ENCODE results near the gene TCP11L1.
"Not testable (repeated sequence)": the region's sequence is repeated elsewhere in the genome, so short reads cannot be mapped to it uniquely, and the experiment has no call there.

The TCP11L1 gene

DNA sequence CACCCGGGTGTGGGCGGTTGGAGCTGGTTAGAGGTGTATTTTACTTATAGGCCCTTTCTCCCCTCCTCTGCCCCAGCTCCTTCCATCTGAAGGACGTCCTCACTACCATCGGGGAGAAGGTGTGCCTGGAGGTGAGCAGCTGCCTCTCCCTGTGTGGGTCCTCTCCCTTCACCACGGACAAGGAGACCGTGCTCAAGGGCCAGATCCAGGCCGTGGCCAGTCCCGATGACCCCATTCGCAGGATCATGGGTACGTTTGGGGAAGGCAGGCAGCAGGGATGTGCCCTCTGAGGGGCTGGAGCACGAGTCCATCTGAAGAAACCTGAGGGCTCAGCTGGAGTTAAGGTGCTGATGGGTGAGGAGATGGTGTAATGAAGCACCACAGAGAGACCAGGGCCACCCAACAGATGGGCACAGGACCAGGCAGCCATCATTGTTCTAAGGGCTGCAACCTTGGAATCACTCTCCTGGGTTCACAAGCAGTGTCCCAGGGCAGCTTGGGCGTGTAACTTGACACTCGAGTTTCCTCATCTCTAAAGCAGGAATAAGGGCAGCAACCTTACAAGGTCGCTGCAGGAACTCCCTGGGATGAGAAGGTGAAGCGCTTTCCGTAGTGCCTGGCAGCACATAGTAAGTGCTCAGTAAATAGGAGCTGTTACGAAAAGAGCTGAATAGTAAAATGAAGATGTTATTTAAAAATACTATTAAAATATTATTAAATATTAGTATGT is 29.4 kb downstream of the TCP11L1 start:
- no peak for DNase-seq

DNA sequence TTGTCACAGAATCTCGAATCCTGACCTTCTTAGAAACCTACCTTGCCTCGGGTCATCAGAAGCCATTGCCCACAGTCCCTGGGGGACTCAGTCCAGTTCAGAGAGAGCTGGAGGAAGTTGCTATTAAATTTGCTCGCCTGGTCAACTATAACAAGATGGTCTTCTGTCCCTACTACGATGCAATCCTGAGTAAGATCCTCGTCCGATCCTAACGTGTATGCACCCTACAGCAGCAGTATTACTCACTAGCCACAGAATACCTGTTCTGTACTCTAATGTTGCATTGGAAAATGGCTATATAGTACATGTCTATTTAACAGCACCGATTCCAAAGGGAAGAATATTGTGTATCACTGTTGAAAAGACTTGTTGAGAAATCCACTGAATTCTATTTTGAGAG is 33.1 kb downstream of the TCP11L1 start:
- DNase-seq, result no peak

GRCh38 chr11:33083918-33084317 is 44.5 kb downstream of the TCP11L1 start:
- no peak for DNase-seq

DNA sequence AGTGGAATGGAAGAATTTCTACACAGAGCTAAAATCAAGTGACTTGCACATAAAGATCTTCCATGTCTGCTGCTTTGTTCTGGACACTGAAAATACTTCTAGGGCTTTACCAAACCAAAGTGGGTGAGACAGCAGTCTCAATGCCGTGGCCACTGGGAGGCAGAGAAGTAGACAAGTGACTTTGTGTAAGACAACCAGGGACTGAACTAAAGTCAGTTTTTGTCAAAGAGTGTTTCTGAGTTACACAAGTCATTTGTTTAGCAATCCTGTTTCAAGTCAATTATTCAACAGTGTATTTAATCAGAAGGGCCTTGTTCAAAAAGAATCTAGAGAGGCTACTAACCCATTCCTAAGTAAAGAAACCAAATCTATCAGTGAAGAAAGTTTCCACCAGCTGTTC is 46.6 kb downstream of the TCP11L1 start:
- no peak for DNase-seq

DNA sequence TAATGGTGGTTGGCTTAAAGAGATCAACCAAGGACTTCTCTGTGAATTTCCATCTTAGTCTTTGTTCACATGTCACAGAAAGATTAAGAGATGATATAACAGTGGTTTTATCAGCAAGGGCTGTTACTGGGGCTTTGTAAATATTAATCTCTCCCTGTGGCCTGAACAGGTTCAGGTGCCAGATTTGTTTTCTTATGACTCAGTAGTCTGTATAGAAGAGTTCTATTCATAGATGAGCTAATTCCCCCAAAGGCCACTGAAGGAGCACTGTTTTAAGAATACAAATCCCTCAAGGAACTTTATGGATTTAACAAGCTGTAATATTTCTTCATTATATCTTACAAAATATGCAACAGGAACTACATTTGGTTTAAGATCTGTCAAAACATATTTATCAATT is 50.4 kb downstream of the TCP11L1 start:
- no peak for DNase-seq

- no peak for DNase-seq
These were observed 54.8 kb downstream of the TCP11L1 start for GRCh38 chr11:33094157-33094556.

- no peak for DNase-seq
These were observed 64.5 kb downstream of the TCP11L1 start for GRCh38 chr11:33103836-33104235.

GRCh38 chr11:33109294-33109895 is 70.0 kb downstream of the TCP11L1 start:
- DNase-seq, result no peak

- no peak for DNase-seq
These were observed 70.7 kb downstream of the TCP11L1 start for GRCh38 chr11:33110083-33110482.

DNA sequence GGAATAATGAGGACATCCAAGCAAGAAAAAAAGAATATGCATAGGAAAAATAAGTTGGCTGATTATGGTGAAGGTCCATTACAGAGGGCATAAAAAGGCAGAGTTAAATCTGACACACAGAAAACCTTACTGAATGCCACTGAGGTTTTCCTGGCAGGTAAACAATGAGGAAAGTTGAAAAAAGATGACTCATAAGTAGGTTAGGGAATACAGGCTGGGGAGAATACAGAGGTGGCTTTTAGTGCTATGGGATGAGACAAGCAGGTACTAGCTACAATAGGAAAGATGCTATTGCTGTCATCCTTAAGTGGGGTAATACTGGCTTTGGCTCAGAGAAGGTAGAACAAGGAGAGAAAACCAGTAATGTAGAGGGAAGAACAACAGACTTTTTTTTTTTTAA is 77.2 kb downstream of the TCP11L1 start:
- DNase-seq, result no peak

- not testable (repeated sequence) for DNase-seq
These were observed 83.3 kb downstream of the TCP11L1 start for GRCh38 chr11:33122696-33123095.

Data from activated CD4-positive, CD25-positive, alpha-beta regulatory T cell treated with anti-CD3 and anti-CD28 coated beads, Interleukin-2, amount 50 U/mL, for 72 hours (primary cell).